Mesothelial cell of epicardium (in vitro differentiated cells): ENCODE measurements around the gene CASP10. TPM values are rescaled to one million over a fixed set of nuclear protein-coding genes. Genes with fewer than 3 reads are reported as not detected.
"Not testable (repeated sequence)": the region's sequence is repeated elsewhere in the genome, so short reads cannot be mapped to it uniquely, and the experiment has no call there.

Experiments used
- DNase-seq, 2 experiments: peaks; one replicate each; pipeline ENCODE4 v3.0.0; 2021; ENCODE audit warnings: low spot score in 2 of 2; ENCODE audit not compliant: unreplicated experiment in 2 of 2
- H3K27ac Mint-ChIP-seq: 2 replicates; pipeline ENCODE4 v1.8.0; 2021; ENCODE audit warnings: mixed read lengths
- H3K27me3 Mint-ChIP-seq: 2 replicates; pipeline ENCODE4 v1.8.0; 2021; ENCODE audit warnings: low read depth, mixed read lengths
- H3K36me3 Mint-ChIP-seq: 2 replicates; pipeline ENCODE4 v1.8.0; 2021; ENCODE audit warnings: mixed read lengths
- H3K4me1 Mint-ChIP-seq: 2 replicates; pipeline ENCODE4 v1.8.0; 2021; ENCODE audit warnings: mixed read lengths
- H3K4me3 Mint-ChIP-seq: 2 replicates; pipeline ENCODE4 v1.8.0; 2021; ENCODE audit warnings: mild to moderate bottlenecking, moderate library complexity, mixed read lengths
- H3K9me3 Mint-ChIP-seq: 2 replicates; pipeline ENCODE4 v1.8.0; 2021; ENCODE audit warnings: mixed read lengths
- CTCF ChIP-seq: fragments of 200-600 bp; sonication (generic); IDR thresholded peaks from one replicate; pipeline ENCODE4 v1.5.0; 2021; ENCODE audit warnings: antibody characterized with exemption; ENCODE audit not compliant: unreplicated experiment
- total RNA-seq: library from RNA; stranded (reverse); gene quantifications from 3 replicates; pipeline ENCODE4 v1.2.1, GENCODE V29; 2021

The CASP10 gene
- total RNA-seq, 1 donor from 2014 or later: 3.1 TPM

DNA sequence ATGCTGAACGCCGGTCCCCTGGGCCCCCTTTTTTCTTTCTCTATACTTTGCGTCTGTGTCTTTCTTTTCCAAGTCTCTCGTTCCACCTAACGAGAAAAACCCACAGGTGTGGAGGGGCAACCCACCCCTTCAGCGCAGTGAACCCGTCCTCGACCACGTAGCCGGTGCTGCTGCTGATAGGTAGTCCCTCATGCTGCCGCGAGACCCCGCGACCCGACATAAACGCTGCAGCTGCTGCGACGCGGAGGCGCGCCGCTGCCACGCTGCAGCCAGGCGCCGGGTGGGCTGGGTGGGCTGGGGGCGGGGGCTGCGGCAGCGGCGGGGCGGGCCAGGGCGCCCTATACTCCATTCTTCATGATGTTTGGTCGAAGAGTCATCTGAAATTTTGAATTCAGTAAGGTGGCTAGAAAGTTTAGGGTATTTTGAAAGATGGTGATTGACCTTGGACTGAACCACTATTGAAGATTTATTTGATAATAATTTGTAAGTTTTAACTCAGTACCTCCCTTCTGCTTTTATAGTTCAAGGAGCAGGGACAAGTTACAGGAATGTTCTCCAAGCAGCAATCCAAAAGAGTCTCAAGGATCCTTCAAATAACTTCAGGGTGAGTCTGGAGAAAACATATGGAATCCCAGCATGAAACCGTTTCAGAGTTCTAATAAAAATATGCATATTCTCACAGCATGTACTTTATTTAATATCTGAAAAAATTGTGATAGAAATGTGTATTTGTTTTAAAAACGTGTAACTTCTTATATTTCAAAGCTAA, 42.9 kb upstream of the CASP10 start:
- peak overlapping the region; percentile 20 for H3K4me3 Mint-ChIP-seq
- DNase-seq: no peak
- peaks cover 5% of the 10 kb centered on the region for H3K4me1 Mint-ChIP-seq
- peak overlapping the region; percentile 29 for H3K27ac Mint-ChIP-seq
- H3K9me3 Mint-ChIP-seq: no peaks in the 10 kb centered on the region
- no peaks in the 10 kb centered on the region for H3K27me3 Mint-ChIP-seq
- TF ChIP-seq CTCF: no peak
- peaks cover 10% of the 10 kb centered on the region for H3K36me3 Mint-ChIP-seq

GRCh38 chr2:201144101-201145051, 38.6 kb upstream of the CASP10 start:
- H3K27me3 Mint-ChIP-seq: no peaks in the 10 kb centered on the region
- no peak for DNase-seq
- H3K36me3 Mint-ChIP-seq: peaks cover 1% of the 10 kb centered on the region
- H3K27ac Mint-ChIP-seq: no peak overlapping the region
- no peak for TF ChIP-seq CTCF
- peaks cover 2% of the 10 kb centered on the region for H3K4me1 Mint-ChIP-seq
- no peak overlapping the region for H3K4me3 Mint-ChIP-seq
- H3K9me3 Mint-ChIP-seq: no peaks in the 10 kb centered on the region

GRCh38 chr2:201148434-201148990, 34.4 kb upstream of the CASP10 start:
- TF ChIP-seq CTCF: no peak
- Mint-ChIP-seq H3K36me3 (peaks cover 12% of the 10 kb centered on the region), H3K9me3 (no peaks in the 10 kb centered on the region), H3K4me3 (no peak overlapping the region), H3K27ac (no peak overlapping the region), H3K27me3 (no peaks in the 10 kb centered on the region), H3K4me1 (peaks cover 8% of the 10 kb centered on the region)
- no peak for DNase-seq

DNA sequence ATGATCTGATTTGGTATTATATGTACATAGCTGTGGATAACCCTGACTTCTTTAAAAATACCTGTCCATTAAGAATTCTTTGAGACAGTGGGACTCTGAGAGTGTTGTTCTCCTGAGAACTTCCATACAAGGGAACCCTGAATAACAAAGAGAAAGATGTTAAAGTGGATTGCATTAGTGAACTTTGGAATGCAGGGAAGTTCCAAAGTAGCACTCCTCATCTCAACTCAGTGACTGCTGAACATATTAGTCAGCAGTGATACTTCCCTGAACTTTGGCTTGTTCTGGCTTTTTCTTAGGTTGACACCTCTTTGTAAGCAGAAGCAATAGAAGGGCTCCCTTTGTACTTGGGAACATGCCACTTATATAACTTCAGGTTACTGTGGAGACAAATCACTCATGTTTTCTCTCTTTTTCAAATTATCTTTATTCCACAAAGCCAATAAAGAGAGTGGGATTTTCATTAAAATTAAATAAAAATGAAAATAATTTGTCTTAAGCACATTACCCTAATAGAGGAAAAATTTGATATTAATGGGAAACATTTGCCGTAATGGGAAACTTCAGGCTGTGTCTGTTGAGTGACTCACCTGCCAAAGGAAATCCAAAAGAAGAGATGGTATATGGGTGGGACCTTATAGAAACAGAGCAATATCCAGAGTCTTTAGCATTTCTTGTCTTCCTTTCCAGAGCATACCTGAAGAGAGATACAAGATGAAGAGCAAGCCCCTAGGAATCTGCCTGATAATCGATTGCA, 33.7 kb upstream of the CASP10 start:
- Mint-ChIP-seq H3K27me3 (no peaks in the 10 kb centered on the region), H3K9me3 (no peaks in the 10 kb centered on the region), H3K27ac (no peak overlapping the region), H3K36me3 (peaks cover 12% of the 10 kb centered on the region), H3K4me1 (peaks cover 8% of the 10 kb centered on the region), H3K4me3 (no peak overlapping the region)
- DNase-seq: no peak
- TF ChIP-seq CTCF: no peak

DNA sequence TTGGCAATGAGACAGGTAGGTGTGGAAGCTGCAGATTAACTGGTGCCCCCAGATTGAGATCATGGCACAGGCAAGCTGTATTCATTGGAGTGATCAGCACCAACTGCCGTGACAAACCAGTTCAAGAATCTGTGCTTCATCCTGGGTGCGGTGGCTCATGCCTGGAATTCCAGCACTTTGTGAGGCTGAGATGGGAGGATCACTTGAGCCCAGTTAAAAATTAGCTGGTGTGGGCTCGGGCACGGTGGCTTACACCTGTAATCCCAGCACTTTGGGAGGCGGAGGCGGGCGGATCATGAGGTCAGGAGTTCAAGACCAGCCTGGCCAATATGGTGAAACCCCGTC, 33.1 kb upstream of the CASP10 start:
- not testable (repeated sequence) for H3K27ac Mint-ChIP-seq, H3K9me3 Mint-ChIP-seq, H3K4me3 Mint-ChIP-seq, H3K4me1 Mint-ChIP-seq, DNase-seq, H3K27me3 Mint-ChIP-seq
- H3K36me3 Mint-ChIP-seq: peaks cover 12% of the 10 kb centered on the region
